GM12892 (cell line): ENCODE measurements around the gene ZNF385D.
"Not testable (repeated sequence)": the region's sequence is repeated elsewhere in the genome, so short reads cannot be mapped to it uniquely, and the experiment has no call there.

ENCODE experiments used
- POLR2A ChIP-seq: IDR thresholded peaks from 2 replicates; pipeline ENCODE4 v1.6.1; 2011; ENCODE audit warnings: low read depth, low read length, control low read depth
- POLR2AphosphoS5 ChIP-seq: IDR thresholded peaks from 2 replicates; pipeline ENCODE4 v1.6.1; 2011; ENCODE audit warnings: low read depth, low read length, control low read depth

GRCh38 chr3:21490671-21491070 is 260.3 kb downstream of the ZNF385D start:
- not testable (repeated sequence) for TF ChIP-seq POLR2A, POLR2AphosphoS5
